OCI-LY7 (cell line): ENCODE results near the gene EPPIN.

Experiments
- EZH2phosphoT487 ChIP-seq: fragments of 200-600 bp; sonication (generic); IDR thresholded peaks from 2 replicates; pipeline ENCODE4 v1.6.1; 2018; ENCODE audit warnings: low read depth, borderline replicate concordance, mild to moderate bottlenecking, mixed run types, antibody characterized with exemption, low read length, moderate library complexity, mixed read lengths
- TF ChIP-seq, protein P1 (sequence below): fragments of 200-600 bp; sonication (generic); conservative IDR thresholded peaks from 2 replicates; pipeline ENCODE4 v1.5.1; 2014; ENCODE audit warnings: mild to moderate bottlenecking, antibody characterized with exemption, low read length, moderate library complexity, mixed read lengths

DNA sequence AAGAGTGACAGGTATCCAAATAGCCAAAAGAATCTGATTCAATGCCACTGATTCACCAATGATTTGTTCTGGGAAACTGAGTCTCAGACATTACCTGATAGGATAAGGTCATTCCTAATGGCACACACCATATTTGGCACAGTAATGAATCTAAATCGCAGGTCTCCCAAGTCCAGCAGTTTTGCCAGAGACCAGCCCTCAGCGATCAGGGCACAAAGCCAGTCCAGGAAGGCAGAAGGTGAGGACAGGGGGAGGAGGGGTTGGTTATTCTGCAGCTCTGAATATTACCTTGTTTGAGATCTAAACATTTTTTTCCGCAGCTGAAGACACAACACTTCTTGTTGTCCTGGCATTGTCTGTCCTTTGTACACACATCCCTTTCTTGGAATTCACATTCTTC lies 1.9 kb downstream of the EPPIN start:
- TF ChIP-seq, protein P1, sequence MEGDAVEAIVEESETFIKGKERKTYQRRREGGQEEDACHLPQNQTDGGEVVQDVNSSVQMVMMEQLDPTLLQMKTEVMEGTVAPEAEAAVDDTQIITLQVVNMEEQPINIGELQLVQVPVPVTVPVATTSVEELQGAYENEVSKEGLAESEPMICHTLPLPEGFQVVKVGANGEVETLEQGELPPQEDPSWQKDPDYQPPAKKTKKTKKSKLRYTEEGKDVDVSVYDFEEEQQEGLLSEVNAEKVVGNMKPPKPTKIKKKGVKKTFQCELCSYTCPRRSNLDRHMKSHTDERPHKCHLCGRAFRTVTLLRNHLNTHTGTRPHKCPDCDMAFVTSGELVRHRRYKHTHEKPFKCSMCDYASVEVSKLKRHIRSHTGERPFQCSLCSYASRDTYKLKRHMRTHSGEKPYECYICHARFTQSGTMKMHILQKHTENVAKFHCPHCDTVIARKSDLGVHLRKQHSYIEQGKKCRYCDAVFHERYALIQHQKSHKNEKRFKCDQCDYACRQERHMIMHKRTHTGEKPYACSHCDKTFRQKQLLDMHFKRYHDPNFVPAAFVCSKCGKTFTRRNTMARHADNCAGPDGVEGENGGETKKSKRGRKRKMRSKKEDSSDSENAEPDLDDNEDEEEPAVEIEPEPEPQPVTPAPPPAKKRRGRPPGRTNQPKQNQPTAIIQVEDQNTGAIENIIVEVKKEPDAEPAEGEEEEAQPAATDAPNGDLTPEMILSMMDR = no peak
- TF ChIP-seq EZH2phosphoT487 = no peak
